HepG2 (cell line): ENCODE measurements around the gene NOP9. TPM values are rescaled to one million over a fixed set of nuclear protein-coding genes. Genes with fewer than 3 reads are reported as not detected.

Source experiments
- AGO1 ChIP-seq: fragments of 200-400 bp; formaldehyde crosslinking; IDR thresholded peaks from 2 replicates; pipeline ENCODE4 v1.6.1; 2017; ENCODE audit warnings: mild to moderate bottlenecking, low read depth, low read length, moderate library complexity; ENCODE audit not compliant: poor library complexity, severe bottlenecking
- ATF3 ChIP-seq: sonication (generic); formaldehyde crosslinking; IDR thresholded peaks from 2 replicates; pipeline ENCODE4 v1.4.0; 2020; ENCODE audit warnings: missing genetic modification reagents
- BCLAF1 ChIP-seq: fragments of 450-650 bp; IDR thresholded peaks from 2 replicates; pipeline ENCODE4 v1.6.1; 2017; ENCODE audit warnings: mild to moderate bottlenecking
- BRCA1 ChIP-seq: sonication (generic); formaldehyde crosslinking; IDR thresholded peaks from 2 replicates; pipeline ENCODE4 v1.4.0; 2020; ENCODE audit warnings: missing genetic modification reagents
- BRF2 ChIP-seq: sonication (generic); formaldehyde crosslinking; IDR thresholded peaks from 2 replicates; pipeline ENCODE4 v1.8.1; 2022; ENCODE audit warnings: mild to moderate bottlenecking, missing genetic modification reagents
- DNMT1 ChIP-seq: sonication (generic); formaldehyde crosslinking; IDR thresholded peaks from 2 replicates; pipeline ENCODE4 v1.5.1; 2020; ENCODE audit warnings: mild to moderate bottlenecking, missing genetic modification reagents
- FOSL2 ChIP-seq: sonication (generic); formaldehyde crosslinking; IDR thresholded peaks from 2 replicates; pipeline ENCODE4 v1.4.0; 2020; ENCODE audit warnings: missing genetic modification reagents
- GATA4 ChIP-seq: sonication (generic); IDR thresholded peaks from 2 replicates; pipeline ENCODE4 v1.6.1; 2016; ENCODE audit warnings: antibody characterized with exemption, low read depth, borderline replicate concordance
- IKZF1 ChIP-seq: fragments of 450-650 bp; IDR thresholded peaks from 2 replicates; pipeline ENCODE4 v1.7.1; 2016
- MAFK ChIP-seq, 2 experiments: IDR thresholded peaks in 1 of 2; conservative IDR thresholded peaks in 1 of 2; 2 replicates each; pipeline ENCODE4 v1.6.1; 2011; ENCODE audit warnings: improper control_type of control experiment in 2 of 2, low read length in 2 of 2
- MLX ChIP-seq: IDR thresholded peaks from 2 replicates; pipeline ENCODE4 v1.6.1; 2016
- NPAS2 ChIP-seq: sonication (generic); formaldehyde crosslinking; IDR thresholded peaks from 2 replicates; pipeline ENCODE4 v1.8.0; 2022; ENCODE audit warnings: mild to moderate bottlenecking, missing genetic modification reagents, borderline replicate concordance
- TBX2 ChIP-seq: sonication (generic); formaldehyde crosslinking; IDR thresholded peaks from 2 replicates; pipeline ENCODE4 v1.5.0; 2020; ENCODE audit warnings: missing genetic modification reagents, mild to moderate bottlenecking, borderline replicate concordance
- ZBTB3 ChIP-seq: sonication (generic); formaldehyde crosslinking; IDR thresholded peaks from 2 replicates; pipeline ENCODE4 v1.4.0; 2020; ENCODE audit warnings: low read depth, mild to moderate bottlenecking, moderate library complexity, missing genetic modification reagents, borderline replicate concordance
- ZNF121 ChIP-seq: sonication (generic); formaldehyde crosslinking; IDR thresholded peaks from 2 replicates; pipeline ENCODE4 v1.5.0; 2020; ENCODE audit warnings: mild to moderate bottlenecking, missing genetic modification reagents
- ZNF556 ChIP-seq: sonication (generic); formaldehyde crosslinking; IDR thresholded peaks from 2 replicates; pipeline ENCODE4 v1.4.0; 2020; ENCODE audit warnings: mild to moderate bottlenecking, missing genetic modification reagents, borderline replicate concordance
- ZNF777 ChIP-seq: sonication (generic); formaldehyde crosslinking; IDR thresholded peaks from 2 replicates; pipeline ENCODE4 v1.4.0; 2020; ENCODE audit warnings: missing genetic modification reagents
- polyA plus RNA-seq, 8 experiments: library from polyadenylated mRNA; depleted of rRNA in 3 of 8; stranded (reverse) in 7 of 8; unstranded in 1 of 8; fragments of >200 nt; fragmentation: Illumina TruSeq in 4 of 8; extraction: Trizol in 4 of 8; gene quantifications; 2 replicates each; pipeline versions ENCODE4 v1.2.1 to v1.2.3, GENCODE V29; 2011 to 2016; ENCODE audit warnings: low read depth in 4 of 8, missing spikeins in 1 of 8, mixed read lengths in 1 of 8; ENCODE audit not compliant: insufficient read depth in 1 of 8
- total RNA-seq, 5 experiments: library from RNA; depleted of rRNA; stranded (reverse); fragments of >200 nt; fragmentation: Illumina TruSeq; extraction: Trizol; gene quantifications; 2 replicates each; pipeline ENCODE4 v1.2.3, GENCODE V29; 2016; ENCODE audit warnings: low read depth in 1 of 5

NOP9 gene
- total and polyA plus RNA-seq, 2 of the 13 experiments (the other 11 are each of a cell fraction or from before 2014, with no cell fraction given), result 24.5 to 61.6 TPM

GRCh38 chr14:24315807-24316596 is 16.4 kb downstream of the NOP9 start (continued):
- TF ChIP-seq MLX, result peak; percentile 86
- TF ChIP-seq ZNF556 (CRISPR knock-in tag), result peak; percentile 84
- TF ChIP-seq ATF3 (CRISPR knock-in tag), result no peak; the same call in 1 of the 2 replicates
- TF ChIP-seq IKZF1, result no peak
- peak; percentile 74 for TF ChIP-seq DNMT1 (CRISPR knock-in tag)
- no peak for TF ChIP-seq BCLAF1
- TF ChIP-seq ZNF777 (CRISPR knock-in tag), result peak; percentile 87
- no peak for TF ChIP-seq ZNF121 (CRISPR knock-in tag)
- TF ChIP-seq BRCA1 (CRISPR knock-in tag), result peak; percentile 99
- peak; percentile 89 for TF ChIP-seq TBX2
- TF ChIP-seq GATA4, result no peak
- peak; percentile 69 to 87 for TF ChIP-seq MAFK (conservative IDR thresholded peaks at IDR 0.05 in 1 of 2, IDR thresholded peaks at IDR 0.05 in 1 of 2; ENCODE audit: low read length in 2 of 2)
- peak; percentile 88 for TF ChIP-seq AGO1
- peak; percentile 97 for TF ChIP-seq BRF2
- TF ChIP-seq ZBTB3, result peak; percentile 94; the same call in 1 of the 2 replicates
- no peak for TF ChIP-seq NPAS2 (CRISPR knock-in tag)
- TF ChIP-seq FOSL2 (CRISPR knock-in tag), result peak; percentile 55
